Keratinocyte (primary cell): ENCODE results near the gene PSMF1. TPM values are rescaled to one million over a fixed set of nuclear protein-coding genes. Genes with fewer than 3 reads are reported as not detected.

ENCODE experiments used
- DNase-seq: peaks from one replicate; pipeline ENCODE4 v3.0.0-alpha.2; 2011; ENCODE audit warnings: low read depth, missing footprints, low spot score
- FAIRE-seq: peaks from 2 replicates; lab custom pipeline; 2011; peaks lifted over from hg19 to GRCh38; lab: Jason Lieb, UNC
- H2AFZ ChIP-seq: 2 replicates; pipeline ENCODE4 v1.6.0; 2012; ENCODE audit warnings: low read length, control low read depth, inconsistent platforms; ENCODE audit not compliant: control insufficient read depth
- H3K27ac ChIP-seq: 2 replicates; pipeline ENCODE4 v1.5.1; 2011; ENCODE audit warnings: low read length; ENCODE audit not compliant: control insufficient read depth, insufficient read depth
- H3K27me3 ChIP-seq: 3 replicates; pipeline ENCODE4 v1.6.0; 2011; ENCODE audit warnings: low read length; ENCODE audit not compliant: control insufficient read depth, insufficient read depth; ENCODE audit errors: extremely low read depth
- H3K36me3 ChIP-seq, 2 experiments: 2 replicates in 1 of 2; 3 replicates in 1 of 2; pipeline ENCODE4 v1.5.1; 2011; ENCODE audit warnings: low read length in 2 of 2, mild to moderate bottlenecking in 1 of 2; ENCODE audit not compliant: control insufficient read depth in 2 of 2, insufficient read depth in 2 of 2; ENCODE audit errors: extremely low read depth in 1 of 2
- H3K4me1 ChIP-seq: 3 replicates; pipeline ENCODE4 v1.5.1; 2011; ENCODE audit warnings: low read length; ENCODE audit not compliant: control insufficient read depth, insufficient read depth; ENCODE audit errors: extremely low read depth
- H3K4me2 ChIP-seq: 3 replicates; pipeline ENCODE4 v1.6.0; 2011; ENCODE audit warnings: low read depth, low read length; ENCODE audit not compliant: control insufficient read depth, insufficient read depth; ENCODE audit errors: extremely low read depth
- H3K4me3 ChIP-seq, 3 experiments: fragments of 200-600 bp in 1 of 3; sonication (generic) in 1 of 3; 2 replicates in 2 of 3; 3 replicates in 1 of 3; pipeline ENCODE4 v1.5.1; 2011 to 2016; ENCODE audit warnings: low read length in 3 of 3, mild to moderate bottlenecking in 3 of 3, control low read depth in 2 of 3, inconsistent platforms in 1 of 3, low read depth in 1 of 3, mixed read lengths in 1 of 3, mixed run types in 1 of 3, moderate library complexity in 1 of 3; ENCODE audit not compliant: control insufficient read depth in 2 of 3, insufficient read depth in 2 of 3; ENCODE audit errors: extremely low read depth in 1 of 3
- H3K79me2 ChIP-seq: 2 replicates; pipeline ENCODE4 v1.6.0; 2012; ENCODE audit warnings: low read length; ENCODE audit not compliant: control insufficient read depth, insufficient read depth
- H3K9ac ChIP-seq: 3 replicates; pipeline ENCODE4 v1.6.0; 2011; ENCODE audit warnings: low read length; ENCODE audit not compliant: control insufficient read depth, insufficient read depth; ENCODE audit errors: extremely low read depth
- H3K9me1 ChIP-seq: 3 replicates; pipeline ENCODE4 v1.6.0; 2011; ENCODE audit warnings: low read length; ENCODE audit not compliant: control insufficient read depth, insufficient read depth; ENCODE audit errors: extremely low read depth
- H3K9me3 ChIP-seq: 2 replicates; pipeline ENCODE4 v1.5.1; 2012; ENCODE audit warnings: low read depth, low read length; ENCODE audit not compliant: control insufficient read depth
- H4K20me1 ChIP-seq: 3 replicates; pipeline ENCODE4 v1.6.0; 2011; ENCODE audit warnings: low read length; ENCODE audit not compliant: control insufficient read depth, insufficient read depth; ENCODE audit errors: extremely low read depth
- CTCF ChIP-seq, 3 experiments: IDR thresholded peaks in 1 of 3; conservative IDR thresholded peaks in 1 of 3; optimal IDR thresholded peaks in 1 of 3; 2 replicates in 2 of 3; 3 replicates in 1 of 3; pipeline versions ENCODE3 to v1.5.1; 2011; ENCODE audit warnings: low read length in 3 of 3, mild to moderate bottlenecking in 3 of 3, moderate library complexity in 2 of 3, control low read depth in 1 of 3, inconsistent platforms in 1 of 3; ENCODE audit not compliant: insufficient read depth in 2 of 3; ENCODE audit errors: extremely low read depth in 1 of 3
- EZH2 ChIP-seq: IDR thresholded peaks from one replicate; pipeline ENCODE4 v1.6.1; 2012; ENCODE audit warnings: inconsistent platforms, mild to moderate bottlenecking, low read length, moderate library complexity
- dilution Hi-C: fragments of 300-500 bp; cut with MboI; formaldehyde crosslinking; loops from one replicate; pipeline ENCODE4 v1.7.0; 2020; ENCODE audit warnings: low sequenced_read_pairs; ENCODE audit not compliant: extremely low pct_ligation_motif_present
- polyA plus RNA-seq, 5 experiments: library from polyadenylated mRNA; depleted of rRNA in 3 of 5; stranded (reverse) in 3 of 5; stranded (forward) in 1 of 5; unstranded in 1 of 5; fragments of >200 nt; gene quantifications; 1 replicate in 1 of 5; 2 replicates in 3 of 5; 3 replicates in 1 of 5; pipeline versions ENCODE4 v1.2.1 to v1.2.3, GENCODE V29; 2011 to 2012; ENCODE audit warnings: missing spikeins in 2 of 5, low read depth in 1 of 5, low replicate concordance in 1 of 5

The PSMF1 gene
- polyA plus RNA-seq, 1 donor (not counting 4 experiments of a cell fraction or from before 2014, with no cell fraction given), result 58.5 TPM

GRCh38 chr20:1118004-1118335 is 432 bp upstream of the PSMF1 start:
- Histone ChIP-seq H3K79me2 (peaks cover 45% of the 10 kb centered on the region), H3K4me3 (peak overlapping the region; percentile 90 to 99 (median 99)), H4K20me1 (peaks cover 6% of the 10 kb centered on the region), H3K4me2 (peak overlapping the region; percentile 93), H3K9me1 (peaks cover 4% of the 10 kb centered on the region), H3K9me3 (no peaks in the 10 kb centered on the region), H3K27ac (peak overlapping the region; percentile 64), H3K36me3 (peaks cover 1 to 16% of the 10 kb centered on the region in 2 experiments), H2AFZ (peak overlapping the region; percentile 96), H3K9ac (peak overlapping the region; percentile 93), H3K4me1 (peaks cover 33% of the 10 kb centered on the region), H3K27me3 (no peaks in the 10 kb centered on the region)
- TF ChIP-seq EZH2 (no peak), CTCF (optimal IDR thresholded peaks at IDR 0.05 in 1 of 3, IDR thresholded peaks at IDR 0.05 in 1 of 3, conservative IDR thresholded peaks at IDR 0.05 in 1 of 3; ENCODE audit: extremely low read depth in 1 of 3, insufficient read depth in 2 of 3, low read length in 3 of 3) (no peak)
- DNase-seq, result no peak
- dilution Hi-C loops, result no loop called here
- no peak for FAIRE-seq

- dilution Hi-C loops, result no loop called here
- peak overlapping the region; percentile 90 to 99 (median 99) for H3K4me3 ChIP-seq
- TF ChIP-seq CTCF (optimal IDR thresholded peaks at IDR 0.05 in 1 of 3, IDR thresholded peaks at IDR 0.05 in 1 of 3, conservative IDR thresholded peaks at IDR 0.05 in 1 of 3; ENCODE audit: extremely low read depth in 1 of 3, insufficient read depth in 2 of 3, low read length in 3 of 3), result no peak
- TF ChIP-seq EZH2, result no peak
- H4K20me1 ChIP-seq, result peaks cover 8% of the 10 kb centered on the region
- H3K9ac ChIP-seq, result peak overlapping the region; percentile 93
- FAIRE-seq (no peak), DNase-seq (no peak)
- H3K4me1 ChIP-seq, result peaks cover 33% of the 10 kb centered on the region
- peaks cover 2 to 21% of the 10 kb centered on the region in 2 experiments for H3K36me3 ChIP-seq
- peaks cover 4% of the 10 kb centered on the region for H3K9me1 ChIP-seq
- H3K27me3 ChIP-seq, result no peaks in the 10 kb centered on the region
- peak overlapping the region; percentile 96 for H3K4me2 ChIP-seq
- H3K9me3 ChIP-seq, result no peaks in the 10 kb centered on the region
- peaks cover 55% of the 10 kb centered on the region for H3K79me2 ChIP-seq
- peak overlapping the region; percentile 96 for H2AFZ ChIP-seq
- peak overlapping the region; percentile 83 for H3K27ac ChIP-seq
Measured at GRCh38 chr20:1119128-1119505, 715 bp downstream of the PSMF1 start.
